Activated CD4-positive, alpha-beta T cell treated with anti-CD3 and anti-CD28 coated beads for 1 hour (primary cell): ENCODE measurements around the gene PAK2.
"Not testable (repeated sequence)": the region's sequence is repeated elsewhere in the genome, so short reads cannot be mapped to it uniquely, and the experiment has no call there.

ENCODE experiments used
- DNase-seq: peaks from one replicate; pipeline ENCODE4 v3.0.0-alpha.2; 2020

PAK2 gene

DNA sequence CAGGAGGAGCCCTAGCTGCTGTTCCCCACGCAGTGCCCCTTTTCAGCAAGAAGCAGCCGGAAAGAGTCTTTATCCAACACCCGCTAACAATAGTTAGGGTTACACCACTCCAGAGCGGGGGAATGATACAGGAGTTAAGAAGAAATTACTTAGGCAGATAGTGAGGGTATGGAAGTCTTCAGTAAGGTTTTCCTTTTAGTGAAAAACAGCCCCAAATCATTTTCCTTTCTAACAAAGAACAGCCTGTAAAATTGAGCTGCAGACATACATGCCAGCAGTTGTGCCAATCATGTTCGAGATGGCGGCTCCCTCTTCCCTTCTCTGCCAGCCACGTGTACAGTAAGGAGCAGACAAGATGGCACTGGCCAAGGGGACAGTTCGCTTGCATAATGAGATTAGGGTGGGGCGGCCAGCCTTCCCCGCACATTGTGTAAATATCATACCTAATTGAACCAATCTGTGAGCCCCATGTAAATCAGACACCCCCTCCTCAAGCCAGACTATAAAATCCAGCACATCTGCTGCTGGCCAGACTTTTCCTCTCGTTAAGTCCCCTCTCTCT is 109.6 kb downstream of the PAK2 start:
- no peak for DNase-seq

DNA sequence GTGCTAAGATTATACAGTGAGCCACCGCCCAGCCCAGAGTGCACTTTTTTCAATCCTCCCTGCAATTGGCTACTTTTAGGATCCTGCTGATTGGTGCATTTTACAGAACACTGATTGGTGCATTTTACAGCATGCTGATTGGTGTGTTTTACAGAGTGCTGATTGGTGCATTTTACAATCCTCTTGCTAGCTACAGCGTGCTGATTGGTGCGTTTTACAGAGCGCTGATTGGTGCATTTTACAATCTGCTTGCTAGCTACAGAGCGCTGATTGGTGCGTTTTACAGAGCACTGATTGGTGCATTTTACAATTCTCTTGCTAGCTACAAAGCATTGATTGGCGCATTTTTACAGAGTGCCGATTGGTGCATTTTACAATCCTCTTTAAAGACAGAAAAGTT is 123.3 kb downstream of the PAK2 start:
- not testable (repeated sequence) for DNase-seq

DNA sequence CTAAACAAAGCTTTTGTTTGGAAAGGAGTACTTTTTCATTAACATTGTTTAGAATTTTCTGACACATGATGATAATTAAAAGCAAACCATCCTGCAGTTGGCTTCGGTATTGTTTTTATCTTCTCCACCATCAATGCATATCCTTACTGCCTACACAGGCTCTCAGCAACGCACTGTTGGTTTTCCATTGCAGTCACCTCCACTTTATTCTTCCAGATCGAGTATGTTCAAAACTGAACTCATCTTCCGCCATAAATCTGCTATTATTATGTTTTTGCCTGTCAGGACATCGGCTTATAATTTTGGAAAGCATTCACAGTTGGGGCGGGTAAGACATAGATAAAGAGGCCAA is 127.5 kb downstream of the PAK2 start:
- DNase-seq: no peak

DNA sequence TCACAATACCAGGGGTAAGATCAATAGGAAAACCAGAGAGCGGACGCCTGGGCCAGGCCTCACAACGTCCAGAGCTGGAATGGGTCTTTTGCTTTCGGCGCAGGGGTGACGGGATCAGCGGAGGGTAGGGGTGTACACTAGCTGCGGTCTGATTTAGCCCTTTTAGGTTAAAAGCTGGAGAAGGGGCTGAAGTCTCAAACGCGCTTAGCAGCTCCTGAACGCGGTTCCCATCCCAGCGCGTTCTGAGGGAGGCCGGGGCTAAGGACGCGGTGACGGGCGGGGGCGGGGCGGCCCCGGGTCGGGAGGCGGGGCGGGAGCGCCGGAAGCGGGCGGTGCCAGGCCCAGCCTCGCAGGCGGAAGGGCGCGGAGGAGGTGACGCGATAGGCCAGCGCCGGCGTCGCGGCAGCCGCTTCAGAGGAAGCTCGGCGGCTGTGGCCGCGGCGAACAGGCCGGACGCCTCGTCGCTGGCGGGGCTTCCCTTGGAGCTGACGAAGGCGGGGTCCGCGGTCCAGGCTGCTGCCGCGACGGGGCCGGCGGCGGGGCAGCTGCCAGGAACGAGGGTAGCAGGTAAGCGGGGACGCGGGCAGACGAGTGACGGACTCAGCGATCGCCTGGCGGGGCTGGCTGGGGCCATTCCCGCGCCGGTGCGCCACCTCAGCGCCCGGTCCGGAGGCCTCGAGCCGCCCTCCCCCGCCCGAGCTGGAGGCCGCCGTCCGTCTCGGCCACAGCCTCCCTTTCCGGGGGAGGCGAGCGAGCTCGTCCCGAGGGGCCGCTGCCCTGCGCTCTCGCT is 128.0 kb downstream of the PAK2 start, which contains the start of gene SENP5:
Gene SENP5 (plus strand): TSS at position 414 of the 790 bp plus-strand sequence. CDS start 17,262 bp downstream, outside the sequence.
- peak; percentile 84 for DNase-seq

DNA sequence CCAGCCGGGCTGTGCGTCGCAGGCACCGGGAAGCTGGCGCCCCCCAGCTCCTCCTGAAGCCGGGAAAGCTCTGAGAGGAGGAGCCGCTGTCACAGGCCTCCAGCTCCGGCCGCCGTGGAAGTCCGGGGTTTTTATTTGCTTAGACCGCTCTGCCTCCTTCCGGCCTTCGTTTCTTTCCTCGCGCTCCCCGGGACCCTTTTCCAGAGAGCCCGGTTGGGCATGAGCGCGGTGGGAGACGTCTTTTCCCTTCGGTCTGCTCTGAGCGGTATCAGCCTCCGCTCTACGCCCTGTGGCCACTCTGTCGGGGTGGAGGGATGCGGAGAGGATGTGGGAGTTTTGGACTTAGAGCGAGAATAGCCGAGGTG is 128.6 kb downstream of the PAK2 start:
- DNase-seq: no peak

DNA sequence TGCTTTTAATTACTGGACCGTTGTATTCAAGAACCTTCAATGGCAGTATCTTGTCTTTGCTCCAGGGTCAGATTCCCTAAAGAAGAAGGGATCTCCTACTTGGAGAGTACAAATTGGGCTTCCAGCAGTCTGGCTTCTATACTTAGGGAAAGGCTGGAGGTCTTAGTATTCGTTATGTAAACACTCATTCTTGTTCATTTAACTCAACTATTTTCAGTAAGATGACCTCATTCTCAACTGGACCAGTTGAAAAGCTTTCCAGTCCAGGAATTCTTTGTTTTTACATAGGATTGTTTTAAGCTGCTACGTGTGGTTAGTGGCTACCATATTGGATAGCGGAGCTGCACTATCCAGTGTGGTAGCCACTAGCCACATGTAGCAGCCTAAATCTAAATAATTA is 132.7 kb downstream of the PAK2 start:
- DNase-seq: no peak

DNA sequence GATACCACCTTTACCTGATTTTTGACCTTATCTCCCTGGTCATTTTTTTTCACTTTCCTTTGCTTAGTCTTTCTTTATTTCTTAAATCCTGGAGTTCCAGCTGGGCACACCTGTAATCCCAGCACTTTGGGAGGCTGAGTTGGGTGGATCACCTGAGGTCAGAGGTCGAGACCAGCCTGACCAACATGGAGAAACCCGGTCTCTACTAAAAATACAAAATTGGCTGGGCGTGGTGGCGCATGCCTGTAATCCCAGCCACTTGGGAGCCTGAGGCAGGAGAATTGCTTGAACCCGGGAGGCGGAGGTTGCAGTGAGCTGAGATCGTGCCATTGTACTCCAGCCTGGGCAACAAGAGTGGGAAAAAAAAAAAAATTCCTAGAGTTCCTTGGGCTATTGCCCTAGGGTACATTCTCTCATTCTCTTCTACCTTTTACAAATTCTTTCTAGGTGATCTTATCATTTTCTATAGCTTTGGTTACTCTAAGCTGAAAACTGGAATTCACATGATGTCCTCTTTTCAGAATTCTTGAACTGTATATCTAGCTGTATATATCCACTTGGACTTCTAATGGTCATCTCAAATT is 134.9 kb downstream of the PAK2 start:
- not testable (repeated sequence) for DNase-seq

DNA sequence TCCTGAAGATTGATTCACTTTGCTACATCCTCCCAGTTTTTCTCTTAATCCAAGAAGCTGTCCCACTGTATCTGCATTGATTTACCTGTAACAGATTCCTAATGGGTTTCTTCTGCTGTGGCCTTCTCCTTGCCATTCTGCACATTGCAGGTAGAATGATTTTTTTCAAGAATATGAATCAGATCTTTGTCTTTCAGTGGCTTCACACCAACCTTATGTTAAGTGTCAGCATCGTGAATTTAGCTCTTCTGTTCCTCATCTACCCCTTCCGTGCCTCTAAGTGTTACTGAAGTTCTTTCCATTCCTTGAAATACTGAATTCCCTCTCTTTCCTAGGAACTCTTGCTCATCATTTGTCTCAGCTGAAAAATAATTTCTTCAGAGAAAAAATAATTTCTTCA is 135.6 kb downstream of the PAK2 start:
- DNase-seq: no peak
